ENCODE measurements around the gene ADGRD2. TPM values are rescaled to one million over a fixed set of nuclear protein-coding genes. Genes with fewer than 3 reads are reported as not detected.

The ADGRD2 gene
- total RNA-seq, 2 donors from 2014 or later, result not detected

DNA sequence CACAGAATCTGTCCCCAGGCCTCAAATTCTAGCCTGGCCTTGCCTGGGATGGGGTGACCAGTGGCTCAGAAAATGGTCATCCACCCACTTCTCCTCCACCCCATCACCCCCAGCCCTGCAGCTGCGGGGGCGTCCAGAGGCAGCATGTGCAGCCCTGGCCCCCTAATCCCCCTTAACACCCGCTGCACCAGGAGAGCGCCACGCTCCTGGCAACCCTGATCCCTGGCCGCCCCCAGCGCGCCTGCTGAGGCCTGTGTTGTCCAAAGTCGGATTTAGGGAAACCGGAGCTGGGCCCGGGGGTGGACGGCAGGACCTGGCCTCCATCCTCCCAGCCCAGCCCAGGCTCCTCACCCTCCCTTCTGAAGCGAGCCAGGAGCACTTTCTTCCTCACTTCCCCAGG is 35.0 kb downstream of the ADGRD2 start:
- TF ChIP-seq CTCF (IDR thresholded peaks at IDR 0.05), result no peak
- H3K27me3 ChIP-seq (replicated peaks; ENCODE audit: insufficient read depth), result no peaks in the 10 kb centered on the region
- no peak for ATAC-seq (ENCODE audit: insufficient number of reproducible peaks, low FRiP score, low read depth)

DNA sequence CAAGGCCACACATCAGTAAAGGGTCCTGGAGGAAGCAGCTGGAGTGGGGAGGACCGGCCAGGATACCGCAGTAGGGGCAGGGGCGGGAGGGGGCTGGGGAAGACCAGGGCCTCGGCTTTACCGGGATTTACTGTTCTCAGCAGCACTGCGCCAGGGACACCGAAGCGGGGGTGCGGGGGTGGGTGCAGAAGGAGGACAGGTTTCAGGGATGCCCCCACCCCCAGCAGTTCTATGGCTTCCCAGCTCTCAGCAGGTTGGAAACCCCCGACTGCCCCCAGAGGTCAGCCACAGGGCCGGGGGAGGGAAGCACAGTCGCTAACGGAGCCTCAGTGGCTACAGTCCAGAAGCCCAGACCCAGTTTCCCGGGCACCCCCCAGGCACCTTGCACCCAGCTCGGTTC is 35.7 kb downstream of the ADGRD2 start:
- Histone ChIP-seq H3K4me1 (ENCODE audit: control insufficient read depth in 1 of 2, low read depth in 2 of 2) (no peaks in the 10 kb centered on the region), H3K4me3 (no peak overlapping the region), H3K36me3 (no peaks in the 10 kb centered on the region), H3K27ac (no peak overlapping the region), H3K27me3 (replicated peaks; ENCODE audit: insufficient read depth) (no peaks in the 10 kb centered on the region), H3K9me3 (no peaks in the 10 kb centered on the region)
- no peak for TF ChIP-seq CTCF (IDR thresholded peaks at IDR 0.05)
- DNase-seq (ENCODE audit: low spot score), result no peak
- no peak for ATAC-seq (ENCODE audit: insufficient number of reproducible peaks, low FRiP score, low read depth)

More for the DNA sequence above, 35.0 kb downstream of the ADGRD2 start:
- no peaks in the 10 kb centered on the region for H3K9me3 ChIP-seq
- no peak overlapping the region for H3K27ac ChIP-seq
- no peak overlapping the region for H3K4me3 ChIP-seq
- no peak for DNase-seq (ENCODE audit: low spot score)
- no peaks in the 10 kb centered on the region for H3K4me1 ChIP-seq (ENCODE audit: control insufficient read depth in 1 of 2, low read depth in 2 of 2)
- H3K36me3 ChIP-seq, result no peaks in the 10 kb centered on the region

DNA sequence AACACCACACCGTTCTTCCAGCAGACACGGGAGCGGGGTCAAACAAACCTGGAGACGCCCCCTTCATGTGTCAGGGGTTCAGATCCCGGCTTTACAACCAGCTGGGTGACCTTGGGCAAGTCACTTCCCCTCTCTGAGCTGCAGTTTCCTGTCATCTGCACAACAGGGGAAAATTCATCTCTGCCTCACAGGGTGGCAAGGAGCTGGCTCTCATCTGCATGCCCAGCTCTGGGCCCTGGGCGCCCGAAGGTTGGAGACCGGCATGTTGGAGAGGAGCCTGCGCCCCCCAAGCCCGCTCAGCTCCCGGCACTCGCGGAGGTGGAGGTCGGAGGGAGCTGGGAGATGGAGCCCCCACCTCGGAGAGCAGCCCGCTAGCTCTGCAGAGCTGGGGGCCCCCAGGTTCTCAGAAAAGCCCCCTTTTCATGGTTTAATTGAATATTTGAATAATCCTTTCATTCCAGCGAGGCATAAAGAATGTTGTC is 36.6 kb downstream of the ADGRD2 start:
- H3K36me3 ChIP-seq, result no peaks in the 10 kb centered on the region
- no peaks in the 10 kb centered on the region for H3K4me1 ChIP-seq (ENCODE audit: control insufficient read depth in 1 of 2, low read depth in 2 of 2)
- no peak for TF ChIP-seq CTCF (IDR thresholded peaks at IDR 0.05)
- no peak overlapping the region for H3K27ac ChIP-seq
- no peaks in the 10 kb centered on the region for H3K27me3 ChIP-seq (replicated peaks; ENCODE audit: insufficient read depth)
- ATAC-seq (ENCODE audit: insufficient number of reproducible peaks, low FRiP score, low read depth) (no peak), DNase-seq (ENCODE audit: low spot score) (no peak)
- H3K4me3 ChIP-seq, result no peak overlapping the region
- H3K9me3 ChIP-seq, result no peaks in the 10 kb centered on the region

GRCh38 chr9:124487260-124488182 is 37.3 kb downstream of the ADGRD2 start:
- Histone ChIP-seq H3K4me1 (ENCODE audit: control insufficient read depth in 1 of 2, low read depth in 2 of 2) (no peaks in the 10 kb centered on the region), H3K36me3 (no peaks in the 10 kb centered on the region), H3K4me3 (no peak overlapping the region), H3K27ac (no peak overlapping the region), H3K9me3 (no peaks in the 10 kb centered on the region), H3K27me3 (replicated peaks; ENCODE audit: insufficient read depth) (no peaks in the 10 kb centered on the region)
- ATAC-seq (ENCODE audit: insufficient number of reproducible peaks, low FRiP score, low read depth) (no peak), DNase-seq (ENCODE audit: low spot score) (no peak)
- TF ChIP-seq CTCF (IDR thresholded peaks at IDR 0.05), result no peak

GRCh38 chr9:124488641-124489210 is 38.5 kb downstream of the ADGRD2 start:
- no peaks in the 10 kb centered on the region for H3K36me3 ChIP-seq
- no peak overlapping the region for H3K27ac ChIP-seq
- H3K4me1 ChIP-seq (ENCODE audit: control insufficient read depth in 1 of 2, low read depth in 2 of 2), result no peaks in the 10 kb centered on the region
- H3K27me3 ChIP-seq (replicated peaks; ENCODE audit: insufficient read depth), result no peaks in the 10 kb centered on the region
- no peak overlapping the region for H3K4me3 ChIP-seq
- no peak for DNase-seq (ENCODE audit: low spot score)
- H3K9me3 ChIP-seq, result no peaks in the 10 kb centered on the region
- ATAC-seq (ENCODE audit: insufficient number of reproducible peaks, low FRiP score, low read depth), result no peak
- no peak for TF ChIP-seq CTCF (IDR thresholded peaks at IDR 0.05)

All from thoracic aorta (tissue), 2 donors.